Uterus (tissue), 2 donors: Measurements from ENCODE around the gene P3R3URF.

ENCODE experiments used
- CTCF ChIP-seq, 4 experiments: fragments of 200-600 bp in 2 of 4; fragments of 450-650 bp in 2 of 4; sonication (generic) in 2 of 4; IDR thresholded peaks; one replicate each; pipeline ENCODE4 v1.5.1; 2016 to 2019; ENCODE audit warnings: antibody characterized with exemption in 4 of 4, mild to moderate bottlenecking in 2 of 4, moderate library complexity in 1 of 4
- POLR2A ChIP-seq, 2 donors: fragments of 450-650 bp; IDR thresholded peaks; one replicate each; pipeline ENCODE4 v1.6.1; 2016; ENCODE audit warnings: antibody characterized with exemption in 2 of 2, mild to moderate bottlenecking in 1 of 2, moderate library complexity in 1 of 2

DNA sequence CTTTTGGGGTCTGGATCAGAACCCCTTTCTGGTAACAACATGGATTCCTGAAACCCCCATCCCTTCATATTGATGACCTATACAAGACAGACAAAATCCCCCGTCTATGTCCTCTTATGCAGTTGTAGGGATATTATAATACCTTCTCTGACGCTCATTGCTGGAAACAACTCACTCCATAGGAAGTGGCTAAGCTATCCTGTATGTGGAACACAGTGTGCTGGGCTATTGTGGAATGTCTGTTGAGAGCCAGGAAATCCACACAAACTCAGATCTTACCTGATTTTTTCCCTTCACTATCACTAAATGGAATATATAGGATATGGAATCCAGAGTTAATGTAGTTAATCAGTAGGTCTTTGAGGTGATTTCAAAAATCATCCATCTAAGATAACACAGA is 26.2 kb downstream of the P3R3URF start:
- TF ChIP-seq CTCF (IDR thresholded peaks at IDR 0.05), result no peak
- TF ChIP-seq POLR2A (IDR thresholded peaks at IDR 0.05), result no peak
